HG03469 (cell line): Measurements from ENCODE around the gene AGAP1.
"Not testable (repeated sequence)": the region's sequence is repeated elsewhere in the genome, so short reads cannot be mapped to it uniquely, and the experiment has no call there.

Experiments
- ATAC-seq: cut with Tn5 transposase; IDR thresholded peaks from one replicate; pipeline ENCODE4 v1.9.1; 2021; ENCODE audit warnings: mild to moderate bottlenecking, moderate library complexity, moderate number of reproducible peaks; ENCODE audit not compliant: unreplicated experiment

AGAP1 gene

GRCh38 chr2:235752846-235753245 is 259.0 kb downstream of the AGAP1 start:
- no peak for ATAC-seq

- no peak for ATAC-seq
Observed at GRCh38 chr2:235754357-235755207, 260.7 kb downstream of the AGAP1 start.

- ATAC-seq, result no peak
Observed at GRCh38 chr2:235756491-235756890, 262.6 kb downstream of the AGAP1 start.

- no peak for ATAC-seq
Observed at GRCh38 chr2:235757212-235757611, 263.4 kb downstream of the AGAP1 start.

- ATAC-seq, result no peak
Observed at GRCh38 chr2:235757640-235758039, 263.8 kb downstream of the AGAP1 start.

GRCh38 chr2:235762832-235763598 is 269.2 kb downstream of the AGAP1 start:
- ATAC-seq, result no peak

GRCh38 chr2:235763816-235764215 is 270.0 kb downstream of the AGAP1 start:
- no peak for ATAC-seq

- not testable (repeated sequence) for ATAC-seq
Observed at GRCh38 chr2:235764478-235764877, 270.6 kb downstream of the AGAP1 start.

- ATAC-seq, result no peak
Observed at GRCh38 chr2:235765181-235765820, 271.5 kb downstream of the AGAP1 start.

- ATAC-seq, result no peak
Observed at GRCh38 chr2:235766278-235766677, 272.4 kb downstream of the AGAP1 start.

GRCh38 chr2:235768606-235769005 is 274.8 kb downstream of the AGAP1 start:
- ATAC-seq, result no peak

GRCh38 chr2:235769046-235769445 is 275.2 kb downstream of the AGAP1 start:
- ATAC-seq, result no peak

GRCh38 chr2:235770909-235771820 is 277.3 kb downstream of the AGAP1 start:
- no peak for ATAC-seq

GRCh38 chr2:235773188-235773928 is 279.5 kb downstream of the AGAP1 start:
- no peak for ATAC-seq

GRCh38 chr2:235774153-235774870 is 280.5 kb downstream of the AGAP1 start:
- ATAC-seq, result no peak

GRCh38 chr2:235776531-235776930 is 282.7 kb downstream of the AGAP1 start:
- no peak for ATAC-seq

GRCh38 chr2:235779444-235779896 is 285.6 kb downstream of the AGAP1 start:
- no peak for ATAC-seq

- no peak for ATAC-seq
Observed at GRCh38 chr2:235780401-235780800, 286.6 kb downstream of the AGAP1 start.

GRCh38 chr2:235781775-235782174 is 287.9 kb downstream of the AGAP1 start:
- ATAC-seq, result no peak
